ENCODE results near the gene OSBPL2.
A peak's percentile ranks its signal among the peaks of the same experiment; 100 is the strongest.

Gene OSBPL2

DNA sequence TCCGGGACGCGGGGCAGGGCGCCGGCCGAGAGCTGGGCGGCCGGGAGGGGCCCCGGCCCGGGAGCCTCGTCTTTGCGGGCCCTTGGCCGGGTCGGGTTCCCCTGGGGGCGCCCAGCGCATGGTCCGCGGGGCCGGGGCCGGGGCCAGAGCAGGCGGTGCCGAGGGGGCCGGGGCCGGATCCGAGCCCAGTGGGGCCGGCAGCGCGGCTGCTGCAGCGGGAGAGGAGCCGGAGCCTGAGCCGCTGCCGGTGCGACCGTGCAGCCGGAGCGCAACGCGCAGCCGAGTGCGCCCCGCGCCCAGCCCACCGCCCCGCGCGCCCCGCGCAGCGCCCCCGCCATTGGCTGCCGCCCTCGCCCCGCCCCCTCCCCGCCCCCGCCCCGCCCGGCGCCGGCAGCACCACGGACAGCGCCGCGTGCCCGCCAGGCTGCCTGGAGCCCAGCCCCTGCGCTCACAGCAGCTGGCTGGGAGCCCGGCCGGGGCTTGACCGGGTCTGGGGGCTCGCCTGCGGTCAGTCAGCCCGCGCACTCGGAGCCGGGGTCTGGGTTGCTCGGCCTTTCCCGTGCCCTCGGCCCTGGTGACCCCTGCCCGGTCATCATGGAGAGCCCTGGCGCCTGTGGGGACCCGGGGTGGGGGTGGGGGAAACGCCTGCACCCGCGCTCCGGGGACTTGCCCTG, 18.2 kb upstream of the OSBPL2 start, which contains the start of gene HRH3:
Gene HRH3, minus strand, starts transcription at position 287 of the 674 bp plus-strand sequence. CDS start 308 bp downstream, outside the sequence.
- H2AFZ ChIP-seq (ENCODE audit: low read depth, low read length) = no peak within 1 kb of the TSS

DNA sequence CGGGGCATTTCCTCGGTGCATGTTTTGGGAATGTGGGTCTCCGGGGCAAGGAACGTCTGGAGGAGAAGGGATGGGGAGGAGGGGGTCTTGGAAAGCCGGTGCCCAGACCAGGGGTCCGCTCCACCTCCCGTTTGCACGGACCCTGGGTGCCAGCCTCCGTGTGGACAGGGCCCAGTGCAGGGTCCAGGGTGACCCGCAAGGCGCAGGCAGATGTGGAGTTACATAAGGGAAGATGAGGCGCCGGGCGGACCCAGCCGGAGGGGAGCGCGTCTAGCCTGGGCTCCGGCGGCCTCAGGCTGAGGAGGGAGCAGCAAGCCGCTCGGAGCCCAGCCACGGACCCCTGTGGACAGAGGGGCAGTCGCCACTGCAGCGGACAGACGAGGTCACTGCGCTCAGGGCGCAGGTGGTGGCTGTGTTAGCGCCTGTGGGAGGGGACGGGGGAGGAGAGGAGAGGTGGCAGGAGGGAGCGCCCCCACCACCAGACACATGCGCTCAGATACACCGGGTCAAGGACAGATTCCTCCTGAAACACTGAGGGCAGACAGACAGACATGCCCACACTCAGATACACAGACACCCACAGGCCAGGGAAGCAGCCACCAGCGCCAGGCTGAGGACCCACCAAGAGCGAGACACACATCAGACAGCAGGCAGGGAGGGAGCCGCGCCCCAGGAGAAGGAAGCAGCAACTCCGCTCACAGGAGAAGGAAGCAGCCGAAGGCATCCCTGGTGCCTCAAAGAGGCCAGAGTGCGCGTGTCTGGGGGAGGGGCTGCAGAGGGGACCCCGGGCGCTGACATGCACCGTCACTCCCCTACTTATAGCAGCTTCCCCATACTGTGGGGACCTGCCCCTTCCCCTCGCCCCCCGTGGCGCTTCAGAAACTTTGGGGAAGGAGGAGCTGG, 17.4 kb upstream of the OSBPL2 start:
- H3K4me1 ChIP-seq (ENCODE audit: insufficient read depth, low read length) = peaks cover 6% of the 10 kb centered on the region
- no peak overlapping the region for H3K9ac ChIP-seq (ENCODE audit: low read depth, low read length)
- no peak overlapping the region for H3K27ac ChIP-seq (ENCODE audit: low read length)
- H3K4me3 ChIP-seq (ENCODE audit: low read depth in 1 of 2, low read length in 2 of 2) = no peak overlapping the region
- no peak for TF ChIP-seq EZH2 (IDR thresholded peaks at IDR 0.05; ENCODE audit: borderline replicate concordance, low read depth, low read length, severe bottlenecking)
- DNase-seq (no peak), ATAC-seq (ENCODE audit: insufficient read depth, low read depth) (no peak)
- no peaks in the 10 kb centered on the region for H3K9me3 ChIP-seq (ENCODE audit: insufficient read depth, low read length, severe bottlenecking)
- H2AFZ ChIP-seq (ENCODE audit: low read depth, low read length) = no peak overlapping the region
- H3K79me2 ChIP-seq (ENCODE audit: insufficient read depth, low read length) = no peaks in the 10 kb centered on the region
- H3K27me3 ChIP-seq (ENCODE audit: insufficient read depth, low read length, poor library complexity) = peaks cover 6% of the 10 kb centered on the region
- H4K20me1 ChIP-seq (ENCODE audit: insufficient read depth, low read length) = peaks cover 65% of the 10 kb centered on the region
- H3K4me2 ChIP-seq (ENCODE audit: insufficient read depth, low read length) = peak overlapping the region; percentile 55
- no peaks in the 10 kb centered on the region for H3K36me3 ChIP-seq (ENCODE audit: insufficient read depth, low read length)

More for the DNA sequence above, 18.2 kb upstream of the OSBPL2 start, which contains the start of gene HRH3:
- Histone ChIP-seq H3K4me1 (ENCODE audit: insufficient read depth, low read length) (peaks cover 6% of the 10 kb centered on the region), H3K9me3 (ENCODE audit: insufficient read depth, low read length, severe bottlenecking) (no peaks in the 10 kb centered on the region), H3K36me3 (ENCODE audit: insufficient read depth, low read length) (no peaks in the 10 kb centered on the region), H3K27ac (ENCODE audit: low read length) (no peak within 1 kb of the TSS), H3K4me3 (ENCODE audit: low read depth in 1 of 2, low read length in 2 of 2) (no peak within 1 kb of the TSS), H3K4me2 (ENCODE audit: insufficient read depth, low read length) (peak within 1 kb of the TSS; percentile 55), H3K79me2 (ENCODE audit: insufficient read depth, low read length) (no peaks in the 10 kb centered on the region), H3K9ac (ENCODE audit: low read depth, low read length) (no peak within 1 kb of the TSS), H3K27me3 (ENCODE audit: insufficient read depth, low read length, poor library complexity) (peaks cover 6% of the 10 kb centered on the region), H4K20me1 (ENCODE audit: insufficient read depth, low read length) (peaks cover 62% of the 10 kb centered on the region)
- TF ChIP-seq EZH2 (IDR thresholded peaks at IDR 0.05; ENCODE audit: borderline replicate concordance, low read depth, low read length, severe bottlenecking) = no peak
- TF ChIP-seq, protein P1, sequence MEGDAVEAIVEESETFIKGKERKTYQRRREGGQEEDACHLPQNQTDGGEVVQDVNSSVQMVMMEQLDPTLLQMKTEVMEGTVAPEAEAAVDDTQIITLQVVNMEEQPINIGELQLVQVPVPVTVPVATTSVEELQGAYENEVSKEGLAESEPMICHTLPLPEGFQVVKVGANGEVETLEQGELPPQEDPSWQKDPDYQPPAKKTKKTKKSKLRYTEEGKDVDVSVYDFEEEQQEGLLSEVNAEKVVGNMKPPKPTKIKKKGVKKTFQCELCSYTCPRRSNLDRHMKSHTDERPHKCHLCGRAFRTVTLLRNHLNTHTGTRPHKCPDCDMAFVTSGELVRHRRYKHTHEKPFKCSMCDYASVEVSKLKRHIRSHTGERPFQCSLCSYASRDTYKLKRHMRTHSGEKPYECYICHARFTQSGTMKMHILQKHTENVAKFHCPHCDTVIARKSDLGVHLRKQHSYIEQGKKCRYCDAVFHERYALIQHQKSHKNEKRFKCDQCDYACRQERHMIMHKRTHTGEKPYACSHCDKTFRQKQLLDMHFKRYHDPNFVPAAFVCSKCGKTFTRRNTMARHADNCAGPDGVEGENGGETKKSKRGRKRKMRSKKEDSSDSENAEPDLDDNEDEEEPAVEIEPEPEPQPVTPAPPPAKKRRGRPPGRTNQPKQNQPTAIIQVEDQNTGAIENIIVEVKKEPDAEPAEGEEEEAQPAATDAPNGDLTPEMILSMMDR (IDR thresholded peaks at IDR 0.05; ENCODE audit: borderline replicate concordance, extremely low read depth, low read length, poor library complexity, severe bottlenecking) = no peak
- ATAC-seq (ENCODE audit: insufficient read depth, low read depth) = peak; percentile 83
- peak; percentile 80 for DNase-seq

- Histone ChIP-seq H4K20me1 (ENCODE audit: insufficient read depth, low read length) (peaks cover 63% of the 10 kb centered on the region), H3K27me3 (ENCODE audit: insufficient read depth, low read length, poor library complexity) (peaks cover 6% of the 10 kb centered on the region)
These were observed 16.0 kb upstream of the OSBPL2 start for GRCh38 chr20:62222266-62222850.

More at GRCh38 chr20:62222266-62222850, 16.0 kb upstream of the OSBPL2 start:
- Histone ChIP-seq H3K9ac (ENCODE audit: low read depth, low read length) (no peak overlapping the region), H3K4me1 (ENCODE audit: insufficient read depth, low read length) (peaks cover 6% of the 10 kb centered on the region), H3K4me2 (ENCODE audit: insufficient read depth, low read length) (no peak overlapping the region), H2AFZ (ENCODE audit: low read depth, low read length) (no peak overlapping the region), H3K36me3 (ENCODE audit: insufficient read depth, low read length) (no peaks in the 10 kb centered on the region), H3K9me3 (ENCODE audit: insufficient read depth, low read length, severe bottlenecking) (no peaks in the 10 kb centered on the region), H3K4me3 (ENCODE audit: low read depth in 1 of 2, low read length in 2 of 2) (no peak overlapping the region), H3K27ac (ENCODE audit: low read length) (no peak overlapping the region), H3K79me2 (ENCODE audit: insufficient read depth, low read length) (no peaks in the 10 kb centered on the region)
- TF ChIP-seq, protein P1 (IDR thresholded peaks at IDR 0.05; ENCODE audit: borderline replicate concordance, extremely low read depth, low read length, poor library complexity, severe bottlenecking) = no peak
- TF ChIP-seq EZH2 (IDR thresholded peaks at IDR 0.05; ENCODE audit: borderline replicate concordance, low read depth, low read length, severe bottlenecking) = no peak
- ATAC-seq (ENCODE audit: insufficient read depth, low read depth) (no peak), DNase-seq (no peak)

Data from DND-41 (cell line).